RWPE1 (cell line): ENCODE measurements around the gene ACBD4.

Experiments
- CTCF ChIA-PET: fragments of 350-600 bp; sonication (Branson Sonifier 250); formaldehyde crosslinking; extraction: SDS; loops from one replicate; lab custom pipeline; 2021; lab: Yijun Ruan, JAX
- POLR2A ChIA-PET: fragments of 400-600 bp; formaldehyde crosslinking; extraction: SDS; loops from one replicate; lab custom pipeline; 2020; ENCODE audit warnings: antibody characterized with exemption; ENCODE audit not compliant: low non-redundant PET; lab: Yijun Ruan, JAX
- DNase-seq: peaks from one replicate; pipeline ENCODE4 v3.0.0; 2012; ENCODE audit warnings: low spot score
- H3K27ac ChIP-seq: fragments of 450-650 bp; 2 replicates; pipeline ENCODE4 v1.5.1; 2017
- CTCF ChIP-seq: fragments of 450-650 bp; conservative IDR thresholded peaks from 2 replicates; pipeline ENCODE4 v1.5.1; 2017; ENCODE audit warnings: low read depth, mild to moderate bottlenecking

Gene ACBD4

GRCh38 chr17:45147581-45148182 is 12.2 kb downstream of the ACBD4 start:
- ChIA-PET CTCF (interaction anchor here (0.6 to 5.8 kb wide), 8 partner anchors 12 to 347 kb away, joined by 3 to 99 read pairs (median 15); partner anchors contain the start of genes ACBD4, HEXIM2 and PLCD3), POLR2A (interaction anchor here (0.7 to 4.8 kb wide), 5 partner anchors 12 to 169 kb away, joined by 3 to 51 read pairs (median 22); partner anchors contain the start of genes ACBD4, HEXIM2 and MAP3K14)
- no peak for DNase-seq
- H3K27ac ChIP-seq = peak overlapping the region; percentile 95
- TF ChIP-seq CTCF = no peak

- DNase-seq = peak; percentile 98
- no peak for TF ChIP-seq CTCF
- ChIA-PET POLR2A (interaction anchor here (0.5 to 4.8 kb wide), 16 partner anchors 9 to 275 kb away, joined by 3 to 51 read pairs (median 5); partner anchors contain the start of genes ACBD4, HEXIM2 and MAP3K14), CTCF (interaction anchor here (0.6 to 5.8 kb wide), 13 partner anchors 12 to 622 kb away, joined by 3 to 99 read pairs (median 4); partner anchors contain the start of genes ACBD4, HEXIM2 and PLCD3)
- peak within 1 kb of the TSS; percentile 95 for H3K27ac ChIP-seq
Observed at GRCh38 chr17:45148183-45149036, 12.9 kb downstream of the ACBD4 start, which contains the start of gene HEXIM1. Gene HEXIM1, plus strand, starts transcription at chr17:45148475. Its CDS starts 716 bp downstream, at chr17:45149191.

GRCh38 chr17:45149037-45149668 is 13.7 kb downstream of the ACBD4 start:
- peak; percentile 96 for TF ChIP-seq CTCF
- H3K27ac ChIP-seq = peak overlapping the region; percentile 95
- POLR2A ChIA-PET = interaction anchor here (0.5 to 4.8 kb wide), 17 partner anchors 10 to 276 kb away, joined by 3 to 51 read pairs (median 5); partner anchors contain the start of genes ACBD4 and HEXIM2
- DNase-seq = no peak
- CTCF ChIA-PET = interaction anchor here (0.6 to 5.8 kb wide), 19 partner anchors 11 to 1004 kb away, joined by 3 to 99 read pairs (median 4); partner anchors contain the start of genes ACBD4, HEXIM2 and PLCD3

GRCh38 chr17:45149669-45150664 is 14.5 kb downstream of the ACBD4 start:
- peak overlapping the region; percentile 95 for H3K27ac ChIP-seq
- DNase-seq = no peak
- POLR2A ChIA-PET = interaction anchor here (0.7 to 4.8 kb wide), 9 partner anchors 9 to 163 kb away, joined by 3 to 51 read pairs (median 12); partner anchors contain the start of genes ACBD4 and HEXIM2
- no peak for TF ChIP-seq CTCF
- CTCF ChIA-PET = interaction anchor here (0.6 to 5.8 kb wide), 12 partner anchors 10 to 1005 kb away, joined by 3 to 99 read pairs (median 6); partner anchors contain the start of genes ACBD4, HEXIM2 and PLCD3
